Raji (cell line): ENCODE data around the gene SMOC1.

Experiments
- POLR2A ChIP-seq: IDR thresholded peaks from 2 replicates; pipeline ENCODE4 v1.6.1; 2011; ENCODE audit warnings: low read depth, low read length, control low read depth; ENCODE audit not compliant: insufficient read depth

Gene SMOC1

GRCh38 chr14:69880893-69881292 lies 1.7 kb downstream of the SMOC1 start:
- TF ChIP-seq POLR2A = no peak

GRCh38 chr14:69882116-69882864 lies 3.1 kb downstream of the SMOC1 start:
- no peak for TF ChIP-seq POLR2A

- no peak for TF ChIP-seq POLR2A
Observed at GRCh38 chr14:69882915-69883314, 3.7 kb downstream of the SMOC1 start.

- no peak for TF ChIP-seq POLR2A
Observed at GRCh38 chr14:69886453-69887242, 7.4 kb downstream of the SMOC1 start.

- no peak for TF ChIP-seq POLR2A
Observed at GRCh38 chr14:69887740-69888657, 8.8 kb downstream of the SMOC1 start.

- TF ChIP-seq POLR2A = no peak
Observed at GRCh38 chr14:69891422-69891821, 12.2 kb downstream of the SMOC1 start.

GRCh38 chr14:69895109-69895508 lies 15.9 kb downstream of the SMOC1 start:
- TF ChIP-seq POLR2A = no peak

- no peak for TF ChIP-seq POLR2A
Observed at GRCh38 chr14:69896080-69896479, 16.9 kb downstream of the SMOC1 start.

- no peak for TF ChIP-seq POLR2A
Observed at GRCh38 chr14:69896972-69897371, 17.8 kb downstream of the SMOC1 start.

GRCh38 chr14:69900603-69901002 lies 21.4 kb downstream of the SMOC1 start:
- no peak for TF ChIP-seq POLR2A

- no peak for TF ChIP-seq POLR2A
Observed at GRCh38 chr14:69901113-69901951, 22.1 kb downstream of the SMOC1 start.

GRCh38 chr14:69904246-69904645 lies 25.0 kb downstream of the SMOC1 start:
- no peak for TF ChIP-seq POLR2A

GRCh38 chr14:69906201-69906600 lies 27.0 kb downstream of the SMOC1 start:
- TF ChIP-seq POLR2A = no peak

GRCh38 chr14:69909826-69910550 lies 30.8 kb downstream of the SMOC1 start:
- TF ChIP-seq POLR2A = no peak
